ENCODE results near the gene DHCR7. TPM values are rescaled to one million over a fixed set of nuclear protein-coding genes. Genes with fewer than 3 reads are reported as not detected.

Gene DHCR7
- total and polyA plus RNA-seq, 2 experiments from 2014 or later, result 84.0 to 166 TPM

DNA sequence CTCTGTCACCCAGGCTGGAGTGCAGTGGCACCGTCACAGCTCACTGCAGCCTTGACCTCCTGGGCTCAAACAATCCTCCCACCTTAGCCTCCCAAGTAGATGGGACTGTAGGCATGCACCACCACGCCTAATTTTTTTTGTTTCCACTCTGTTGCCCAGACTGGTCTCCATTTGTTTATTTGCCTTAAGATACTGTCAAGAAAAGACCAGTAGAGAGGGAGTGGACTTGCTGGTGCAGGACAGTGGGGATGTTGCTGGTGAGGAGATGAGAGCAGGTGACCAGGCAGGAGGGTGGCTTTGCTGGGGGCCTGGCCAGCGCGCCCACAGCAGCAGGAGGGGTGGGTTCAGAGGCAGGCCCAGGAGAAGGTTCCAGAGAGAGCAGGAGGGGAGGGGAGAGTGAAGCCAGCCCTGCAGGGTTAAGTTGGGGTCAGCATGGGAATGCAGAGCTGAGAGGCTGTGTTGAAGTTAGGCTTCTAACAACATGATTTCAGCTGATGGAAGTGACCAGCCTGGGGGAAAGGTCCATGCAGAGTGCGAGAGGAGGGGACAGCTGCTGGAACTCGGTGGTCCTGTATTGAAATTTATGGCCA is 40.6 kb upstream of the DHCR7 start:
- Mint-ChIP-seq H3K27me3 (ENCODE audit: insufficient read depth, low read depth, poor library complexity) (peaks cover 10% of the 10 kb centered on the region), H3K36me3 (ENCODE audit: low read depth) (peaks cover 41% of the 10 kb centered on the region), H3K4me3 (no peak overlapping the region), H3K27ac (no peak overlapping the region), H3K4me1 (peaks cover 2% of the 10 kb centered on the region; the same call in 1 of the 3 replicates), H3K9me3 (no peaks in the 10 kb centered on the region)
- TF ChIP-seq STAT1 (IDR thresholded peaks at IDR 0.05; ENCODE audit: unreplicated experiment), result no peak
- TF ChIP-seq JUNB (IDR thresholded peaks at IDR 0.05; ENCODE audit: unreplicated experiment), result no peak
- Histone ChIP-seq H3K9me2 (ENCODE audit: insufficient read depth) (no peaks in the 10 kb centered on the region), H3K79me2 (replicated peaks; ENCODE audit: insufficient read depth) (no peaks in the 10 kb centered on the region), H3F3A (replicated peaks; ENCODE audit: low read depth) (no peaks in the 10 kb centered on the region), H3K4me3 (no peak overlapping the region), H3K27me3 (ENCODE audit: insufficient read depth) (no peaks in the 10 kb centered on the region), H4K20me1 (replicated peaks; ENCODE audit: insufficient read depth) (no peaks in the 10 kb centered on the region), H3K4me1 (ENCODE audit: insufficient read depth) (no peaks in the 10 kb centered on the region), H3K36me3 (ENCODE audit: insufficient read depth) (peaks cover 4% of the 10 kb centered on the region; the same call in 1 of the 2 replicates), H3K4me2 (no peak overlapping the region), H2AFZ (no peak overlapping the region), H3K27ac (ENCODE audit: low read depth) (no peak overlapping the region)
- no peak for DNase-seq (ENCODE audit: low spot score)
- no peak for ATAC-seq

DNA sequence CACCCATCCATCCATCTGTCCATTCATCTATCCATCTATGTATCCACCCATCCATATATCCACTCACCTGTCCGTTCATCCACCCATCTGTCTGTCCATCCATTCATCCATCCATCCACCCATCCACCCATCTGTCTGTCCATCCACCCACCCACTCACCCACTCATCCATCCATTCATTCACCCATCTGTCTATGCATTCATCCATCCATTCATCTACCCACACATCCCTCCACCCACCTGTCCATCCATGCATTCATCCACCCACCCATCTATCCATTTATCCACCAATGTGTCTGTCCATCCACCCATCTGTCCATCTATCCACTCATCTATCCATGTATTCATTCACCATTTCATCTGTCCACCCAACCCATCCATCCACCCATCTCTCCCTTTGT is 38.1 kb upstream of the DHCR7 start:
- H3K27me3 ChIP-seq (ENCODE audit: insufficient read depth), result no peaks in the 10 kb centered on the region
- H3K27ac ChIP-seq (ENCODE audit: low read depth), result no peak overlapping the region
- H3F3A ChIP-seq (replicated peaks; ENCODE audit: low read depth), result no peaks in the 10 kb centered on the region
- no peaks in the 10 kb centered on the region for H3K4me1 ChIP-seq (ENCODE audit: insufficient read depth)
- H4K20me1 ChIP-seq (replicated peaks; ENCODE audit: insufficient read depth), result no peaks in the 10 kb centered on the region
- no peak overlapping the region for H3K4me3 ChIP-seq
- no peak overlapping the region for H2AFZ ChIP-seq
- Mint-ChIP-seq H3K27ac (no peak overlapping the region), H3K9me3 (no peaks in the 10 kb centered on the region), H3K4me1 (peaks cover 2% of the 10 kb centered on the region; the same call in 2 of the 3 replicates), H3K4me3 (no peak overlapping the region; the same call in 2 of the 3 replicates), H3K36me3 (ENCODE audit: low read depth) (peaks cover 51% of the 10 kb centered on the region), H3K27me3 (ENCODE audit: insufficient read depth, low read depth, poor library complexity) (peaks cover 7% of the 10 kb centered on the region)
- H3K9me2 ChIP-seq (ENCODE audit: insufficient read depth), result no peaks in the 10 kb centered on the region
- DNase-seq (ENCODE audit: low spot score) (no peak), ATAC-seq (no peak)
- H3K79me2 ChIP-seq (replicated peaks; ENCODE audit: insufficient read depth), result no peaks in the 10 kb centered on the region
- no peak for TF ChIP-seq POLR2AphosphoS5 (IDR thresholded peaks at IDR 0.05; ENCODE audit: low read depth)
- no peak for TF ChIP-seq ZNF114 (CRISPR knock-in tag; IDR thresholded peaks at IDR 0.05)
- peaks cover 10% of the 10 kb centered on the region for H3K36me3 ChIP-seq (ENCODE audit: insufficient read depth)
- H3K4me2 ChIP-seq, result no peak overlapping the region

- Histone ChIP-seq H3K27me3 (ENCODE audit: insufficient read depth) (no peaks in the 10 kb centered on the region), H4K20me1 (replicated peaks; ENCODE audit: insufficient read depth) (no peaks in the 10 kb centered on the region), H3K9me2 (ENCODE audit: insufficient read depth) (no peaks in the 10 kb centered on the region), H3K36me3 (ENCODE audit: insufficient read depth) (peaks cover 10% of the 10 kb centered on the region), H3K4me2 (no peak overlapping the region), H3K4me1 (ENCODE audit: insufficient read depth) (no peaks in the 10 kb centered on the region), H3F3A (replicated peaks; ENCODE audit: low read depth) (no peaks in the 10 kb centered on the region), H3K27ac (ENCODE audit: low read depth) (no peak overlapping the region), H2AFZ (no peak overlapping the region), H3K4me3 (no peak overlapping the region), H3K79me2 (replicated peaks; ENCODE audit: insufficient read depth) (no peaks in the 10 kb centered on the region)
- no peak overlapping the region for H3K4me3 Mint-ChIP-seq
- H3K4me1 Mint-ChIP-seq, result peaks cover 2% of the 10 kb centered on the region; the same call in 2 of the 3 replicates
- no peak for ATAC-seq
- TF ChIP-seq NANOG (IDR thresholded peaks at IDR 0.05; ENCODE audit: borderline replicate concordance) (no peak), JUNB (IDR thresholded peaks at IDR 0.05; ENCODE audit: unreplicated experiment) (no peak), EZH2 (IDR thresholded peaks at IDR 0.05; ENCODE audit: low read depth, unreplicated experiment) (no peak), STAT1 (IDR thresholded peaks at IDR 0.05; ENCODE audit: unreplicated experiment) (no peak), CREB1 (CRISPR knock-in tag; IDR thresholded peaks at IDR 0.05; ENCODE audit: low read depth) (no peak), CTCF (conservative IDR thresholded peaks at IDR 0.05; ENCODE audit: low read depth in 2 of 2) (no peak), ZNF114 (CRISPR knock-in tag; IDR thresholded peaks at IDR 0.05) (no peak), ZNF331 (CRISPR knock-in tag; IDR thresholded peaks at IDR 0.05; ENCODE audit: low read depth) (no peak)
- TF ChIP-seq, protein P1, sequence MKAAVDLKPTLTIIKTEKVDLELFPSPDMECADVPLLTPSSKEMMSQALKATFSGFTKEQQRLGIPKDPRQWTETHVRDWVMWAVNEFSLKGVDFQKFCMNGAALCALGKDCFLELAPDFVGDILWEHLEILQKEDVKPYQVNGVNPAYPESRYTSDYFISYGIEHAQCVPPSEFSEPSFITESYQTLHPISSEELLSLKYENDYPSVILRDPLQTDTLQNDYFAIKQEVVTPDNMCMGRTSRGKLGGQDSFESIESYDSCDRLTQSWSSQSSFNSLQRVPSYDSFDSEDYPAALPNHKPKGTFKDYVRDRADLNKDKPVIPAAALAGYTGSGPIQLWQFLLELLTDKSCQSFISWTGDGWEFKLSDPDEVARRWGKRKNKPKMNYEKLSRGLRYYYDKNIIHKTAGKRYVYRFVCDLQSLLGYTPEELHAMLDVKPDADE (IDR thresholded peaks at IDR 0.05), result no peak
- TF ChIP-seq, protein P2, sequence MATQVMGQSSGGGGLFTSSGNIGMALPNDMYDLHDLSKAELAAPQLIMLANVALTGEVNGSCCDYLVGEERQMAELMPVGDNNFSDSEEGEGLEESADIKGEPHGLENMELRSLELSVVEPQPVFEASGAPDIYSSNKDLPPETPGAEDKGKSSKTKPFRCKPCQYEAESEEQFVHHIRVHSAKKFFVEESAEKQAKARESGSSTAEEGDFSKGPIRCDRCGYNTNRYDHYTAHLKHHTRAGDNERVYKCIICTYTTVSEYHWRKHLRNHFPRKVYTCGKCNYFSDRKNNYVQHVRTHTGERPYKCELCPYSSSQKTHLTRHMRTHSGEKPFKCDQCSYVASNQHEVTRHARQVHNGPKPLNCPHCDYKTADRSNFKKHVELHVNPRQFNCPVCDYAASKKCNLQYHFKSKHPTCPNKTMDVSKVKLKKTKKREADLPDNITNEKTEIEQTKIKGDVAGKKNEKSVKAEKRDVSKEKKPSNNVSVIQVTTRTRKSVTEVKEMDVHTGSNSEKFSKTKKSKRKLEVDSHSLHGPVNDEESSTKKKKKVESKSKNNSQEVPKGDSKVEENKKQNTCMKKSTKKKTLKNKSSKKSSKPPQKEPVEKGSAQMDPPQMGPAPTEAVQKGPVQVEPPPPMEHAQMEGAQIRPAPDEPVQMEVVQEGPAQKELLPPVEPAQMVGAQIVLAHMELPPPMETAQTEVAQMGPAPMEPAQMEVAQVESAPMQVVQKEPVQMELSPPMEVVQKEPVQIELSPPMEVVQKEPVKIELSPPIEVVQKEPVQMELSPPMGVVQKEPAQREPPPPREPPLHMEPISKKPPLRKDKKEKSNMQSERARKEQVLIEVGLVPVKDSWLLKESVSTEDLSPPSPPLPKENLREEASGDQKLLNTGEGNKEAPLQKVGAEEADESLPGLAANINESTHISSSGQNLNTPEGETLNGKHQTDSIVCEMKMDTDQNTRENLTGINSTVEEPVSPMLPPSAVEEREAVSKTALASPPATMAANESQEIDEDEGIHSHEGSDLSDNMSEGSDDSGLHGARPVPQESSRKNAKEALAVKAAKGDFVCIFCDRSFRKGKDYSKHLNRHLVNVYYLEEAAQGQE (IDR thresholded peaks at IDR 0.05; ENCODE audit: unreplicated experiment), result no peak
- H3K27me3 Mint-ChIP-seq (ENCODE audit: insufficient read depth, low read depth, poor library complexity), result peaks cover 2% of the 10 kb centered on the region
- peaks cover 50% of the 10 kb centered on the region for H3K36me3 Mint-ChIP-seq (ENCODE audit: low read depth)
- H3K27ac Mint-ChIP-seq, result no peak overlapping the region
- H3K9me3 Mint-ChIP-seq, result no peaks in the 10 kb centered on the region
- no peak for DNase-seq (ENCODE audit: low spot score)
These were observed 37.3 kb upstream of the DHCR7 start for GRCh38 chr11:71485466-71485865.

Measured in GM23338 (cell line).